ENCODE measurements around the gene BSN. TPM values are rescaled to one million over a fixed set of nuclear protein-coding genes. Genes with fewer than 3 reads are reported as not detected.
A peak's percentile ranks its signal among the peaks of the same experiment; 100 is the strongest.

Gene BSN
- total RNA-seq, 6 experiments from 2014 or later, result 0.31 to 0.68 (median 0.50) TPM

DNA sequence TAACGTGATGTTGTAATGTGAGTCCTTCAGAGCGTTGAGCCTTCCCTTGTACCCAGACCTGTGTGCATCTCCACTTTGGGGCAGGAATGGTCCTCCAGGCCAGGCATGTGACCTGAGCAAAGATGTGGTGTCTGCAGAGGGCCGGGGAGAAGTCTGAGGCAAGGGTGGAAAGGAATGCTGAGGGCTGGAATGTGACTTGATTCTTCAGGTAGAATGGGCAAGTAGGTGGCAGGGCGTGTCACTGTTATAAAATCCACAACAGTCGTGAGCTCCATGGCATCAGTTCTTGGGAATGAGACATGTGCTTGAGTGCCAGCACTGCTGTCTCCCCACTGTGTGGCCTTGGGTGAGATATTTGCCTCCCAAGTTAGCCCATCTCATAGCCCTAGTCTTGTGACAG lies 24.0 kb upstream of the BSN start:
- 100% methylated on average over 2 of the region's 5 CpGs for WGBS (ENCODE audit: insufficient coverage, low coverage, low lambda C conversion rate, missing lambda C conversion rate)
- TF ChIP-seq CTCF (IDR thresholded peaks at IDR 0.05), result no peak
- TF ChIP-seq POLR2A (IDR thresholded peaks at IDR 0.05), result no peak
- H3K27me3 ChIP-seq, result no peaks in the 10 kb centered on the region
- H3K4me1 ChIP-seq, result peaks cover 0 to 15% (median 5%) of the 10 kb centered on the region in 4 donors
- ATAC-seq (no peak), DNase-seq (peak in 1 of 3 donors; percentile 5)
- no peak overlapping the region for H3K27ac ChIP-seq
- intact Hi-C loops (cut with DNase I), result no loop called here
- no peak overlapping the region for H3K4me3 ChIP-seq
- peaks cover 0 to 24% (median 1%) of the 10 kb centered on the region in 4 donors for H3K36me3 ChIP-seq
- H3K9me3 ChIP-seq, result no peaks in the 10 kb centered on the region

DNA sequence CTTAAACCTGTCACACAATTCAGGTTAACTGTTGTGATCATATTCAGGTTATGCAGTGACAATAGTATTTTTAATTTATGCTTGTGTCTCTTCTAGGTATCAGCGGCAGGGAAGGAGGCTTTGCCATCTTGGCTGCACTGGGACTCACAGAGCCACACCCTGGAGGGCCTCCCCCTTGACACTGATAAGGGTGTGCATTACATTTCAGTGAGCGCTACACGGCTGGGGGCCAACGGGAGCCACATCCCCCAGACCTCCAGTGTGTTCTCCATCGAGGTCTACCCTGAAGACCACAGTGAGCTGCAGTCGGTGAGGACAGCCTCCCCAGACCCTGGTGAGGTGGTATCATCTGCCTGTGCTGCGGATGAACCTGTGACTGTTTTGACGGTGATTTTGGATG lies 23.6 kb upstream of the BSN start:
- Histone ChIP-seq H3K36me3 (peaks cover 0 to 24% (median 1%) of the 10 kb centered on the region in 4 donors), H3K4me1 (peaks cover 0 to 20% (median 7%) of the 10 kb centered on the region in 4 donors), H3K27me3 (no peaks in the 10 kb centered on the region), H3K27ac (no peak overlapping the region), H3K9me3 (no peaks in the 10 kb centered on the region), H3K4me3 (no peak overlapping the region)
- intact Hi-C loops (cut with DNase I), result no loop called here
- DNase-seq, result peak in 1 of 3 donors; percentile 8
- TF ChIP-seq CTCF (IDR thresholded peaks at IDR 0.05), result no peak
- 90% methylated on average over 2 of the region's 8 CpGs for WGBS (ENCODE audit: insufficient coverage, low coverage, low lambda C conversion rate, missing lambda C conversion rate)
- no peak for ATAC-seq

- WGBS (ENCODE audit: insufficient coverage, low coverage, low lambda C conversion rate, missing lambda C conversion rate), result 100% methylated on average over 1 of the region's 10 CpGs
- Histone ChIP-seq H3K4me3 (no peak overlapping the region), H3K9me3 (no peaks in the 10 kb centered on the region), H3K27me3 (no peaks in the 10 kb centered on the region), H3K4me1 (peaks cover 0 to 24% (median 10%) of the 10 kb centered on the region in 4 donors), H3K36me3 (peaks cover 0 to 24% (median 1%) of the 10 kb centered on the region in 4 donors), H3K27ac (no peak overlapping the region)
- intact Hi-C loops (cut with DNase I), result no loop called here
- TF ChIP-seq POLR2A (IDR thresholded peaks at IDR 0.05), result no peak
- no peak for TF ChIP-seq CTCF (IDR thresholded peaks at IDR 0.05)
- DNase-seq (no peak), ATAC-seq (no peak)
These were observed 23.1 kb upstream of the BSN start for GRCh38 chr3:49531218-49531617.

DNA sequence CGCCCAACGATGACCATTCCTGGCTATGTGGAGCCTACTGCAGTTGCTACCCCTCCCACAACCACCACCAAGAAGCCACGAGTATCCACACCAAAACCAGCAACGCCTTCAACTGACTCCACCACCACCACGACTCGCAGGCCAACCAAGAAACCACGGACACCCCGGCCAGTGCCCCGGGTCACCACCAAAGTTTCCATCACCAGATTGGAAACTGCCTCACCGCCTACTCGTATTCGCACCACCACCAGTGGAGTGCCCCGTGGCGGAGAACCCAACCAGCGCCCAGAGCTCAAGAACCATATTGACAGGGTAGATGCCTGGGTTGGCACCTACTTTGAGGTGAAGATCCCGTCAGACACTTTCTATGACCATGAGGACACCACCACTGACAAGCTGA lies 22.6 kb upstream of the BSN start:
- intact Hi-C loops (cut with DNase I), result no loop called here
- Histone ChIP-seq H3K36me3 (peaks cover 0 to 24% (median 1%) of the 10 kb centered on the region in 4 donors), H3K9me3 (no peaks in the 10 kb centered on the region), H3K27me3 (no peaks in the 10 kb centered on the region), H3K4me1 (peaks cover 0 to 29% (median 13%) of the 10 kb centered on the region in 4 donors), H3K27ac (no peak overlapping the region), H3K4me3 (no peak overlapping the region)
- DNase-seq (peak in 1 of 3 donors; percentile 37), ATAC-seq (no peak)
- 96% methylated on average over 16 of the region's 16 CpGs for WGBS (ENCODE audit: insufficient coverage, low coverage, low lambda C conversion rate, missing lambda C conversion rate)
- TF ChIP-seq CTCF (IDR thresholded peaks at IDR 0.05), result no peak

- TF ChIP-seq CTCF (IDR thresholded peaks at IDR 0.05) (no peak), POLR2A (IDR thresholded peaks at IDR 0.05) (no peak)
- intact Hi-C loops (cut with DNase I), result no loop called here
- Histone ChIP-seq H3K36me3 (peaks cover 0 to 24% (median 1%) of the 10 kb centered on the region in 4 donors), H3K9me3 (no peaks in the 10 kb centered on the region), H3K4me3 (no peak overlapping the region), H3K4me1 (peaks cover 0 to 42% (median 18%) of the 10 kb centered on the region in 4 donors), H3K27ac (peak overlapping the region in 1 of 3 donors; percentile 95), H3K27me3 (no peaks in the 10 kb centered on the region)
- 100% methylated on average over 1 of the region's 13 CpGs for WGBS (ENCODE audit: insufficient coverage, low coverage, low lambda C conversion rate, missing lambda C conversion rate)
- DNase-seq (no peak), ATAC-seq (no peak)
These were observed 21.2 kb upstream of the BSN start for GRCh38 chr3:49533031-49533430.

All from right lobe of liver (tissue), 6 donors.